HG03460 (cell line): ENCODE results near the gene SPATA20.

ENCODE experiments used
- ATAC-seq: cut with Tn5 transposase; IDR thresholded peaks from one replicate; pipeline ENCODE4 v1.9.1; 2021; ENCODE audit not compliant: unreplicated experiment

The SPATA20 gene

DNA sequence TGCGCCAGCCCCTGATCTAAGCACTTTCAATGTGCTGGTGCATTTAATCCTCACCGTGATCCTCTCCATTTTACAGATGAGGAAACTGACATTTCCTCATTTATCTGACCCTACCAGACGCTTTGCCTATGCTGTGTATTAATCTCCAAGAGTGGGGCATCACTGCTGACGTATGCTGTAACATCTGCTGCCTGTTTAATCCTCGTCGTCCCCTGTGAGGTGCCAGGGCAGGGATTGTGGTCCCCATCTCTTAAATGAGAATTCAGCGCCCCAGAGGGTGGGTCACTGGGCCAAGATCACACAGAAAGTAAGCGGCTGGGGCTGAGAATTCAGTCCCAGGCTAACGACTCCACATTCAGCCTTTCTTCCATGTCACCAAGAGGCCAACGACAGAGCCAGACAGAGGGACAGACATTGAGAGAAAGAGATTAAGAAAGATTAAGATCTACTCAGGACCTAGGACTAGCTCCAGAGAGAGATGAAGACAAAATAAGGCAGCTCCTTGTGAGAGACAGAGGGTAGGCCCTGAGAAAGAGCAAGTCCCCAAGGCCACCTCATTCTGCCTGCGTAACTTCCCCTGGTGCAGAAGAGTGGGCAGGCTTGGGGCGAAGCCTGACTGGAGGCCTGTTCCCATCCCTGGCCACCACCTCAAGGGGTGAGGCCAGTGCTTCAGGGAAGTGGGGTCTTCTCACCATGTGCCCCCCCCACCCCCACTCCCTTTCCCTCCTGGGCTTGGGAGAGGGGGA lies 27.1 kb downstream of the SPATA20 start:
- no peak for ATAC-seq

DNA sequence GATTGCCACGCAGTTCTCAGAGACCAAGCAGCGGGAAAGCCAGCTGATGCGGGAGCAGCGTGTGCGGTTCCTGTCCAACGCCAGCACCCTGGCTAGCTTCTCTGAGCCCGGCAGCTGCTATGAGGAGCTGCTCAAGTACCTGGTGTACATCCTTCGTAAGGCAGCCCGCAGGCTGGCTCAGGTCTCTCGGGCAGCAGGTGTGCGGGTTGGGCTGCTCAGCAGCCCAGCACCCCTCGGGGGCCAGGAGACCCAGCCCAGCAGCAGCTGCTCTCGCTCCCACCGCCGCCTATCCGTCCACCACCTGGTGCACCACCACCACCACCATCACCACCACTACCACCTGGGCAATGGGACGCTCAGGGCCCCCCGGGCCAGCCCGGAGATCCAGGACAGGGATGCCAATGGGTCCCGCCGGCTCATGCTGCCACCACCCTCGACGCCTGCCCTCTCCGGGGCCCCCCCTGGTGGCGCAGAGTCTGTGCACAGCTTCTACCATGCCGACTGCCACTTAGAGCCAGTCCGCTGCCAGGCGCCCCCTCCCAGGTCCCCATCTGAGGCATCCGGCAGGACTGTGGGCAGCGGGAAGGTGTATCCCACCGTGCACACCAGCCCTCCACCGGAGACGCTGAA lies 28.7 kb downstream of the SPATA20 start:
- no peak for ATAC-seq

DNA sequence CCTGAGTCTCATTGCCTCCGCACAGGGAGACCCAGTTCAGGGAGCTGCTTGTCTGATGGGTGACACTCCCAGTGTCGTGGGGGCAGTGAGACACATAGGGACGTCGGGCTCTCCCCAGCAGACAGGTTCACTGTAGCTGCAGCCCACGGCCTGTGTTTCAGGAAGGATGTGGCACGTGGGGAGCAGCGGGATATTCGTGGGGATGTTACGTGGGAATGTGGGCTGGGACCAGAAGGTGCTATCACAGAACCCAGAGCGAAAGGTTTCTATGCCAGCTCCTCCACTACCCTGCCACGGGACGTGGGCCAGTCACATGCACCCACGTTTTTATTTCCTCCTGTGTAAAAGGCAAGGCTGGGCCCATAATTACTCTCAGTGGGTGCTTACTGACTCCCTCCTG lies 29.9 kb downstream of the SPATA20 start:
- no peak for ATAC-seq

- ATAC-seq = no peak
These were observed 30.5 kb downstream of the SPATA20 start for GRCh38 chr17:50577451-50577954.

DNA sequence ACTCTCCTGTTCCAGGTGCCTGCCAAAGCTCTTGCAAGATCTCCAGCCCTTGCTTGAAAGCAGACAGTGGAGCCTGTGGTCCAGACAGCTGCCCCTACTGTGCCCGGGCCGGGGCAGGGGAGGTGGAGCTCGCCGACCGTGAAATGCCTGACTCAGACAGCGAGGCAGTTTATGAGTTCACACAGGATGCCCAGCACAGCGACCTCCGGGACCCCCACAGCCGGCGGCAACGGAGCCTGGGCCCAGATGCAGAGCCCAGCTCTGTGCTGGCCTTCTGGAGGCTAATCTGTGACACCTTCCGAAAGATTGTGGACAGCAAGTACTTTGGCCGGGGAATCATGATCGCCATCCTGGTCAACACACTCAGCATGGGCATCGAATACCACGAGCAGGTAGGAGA lies 31.2 kb downstream of the SPATA20 start:
- ATAC-seq = no peak

DNA sequence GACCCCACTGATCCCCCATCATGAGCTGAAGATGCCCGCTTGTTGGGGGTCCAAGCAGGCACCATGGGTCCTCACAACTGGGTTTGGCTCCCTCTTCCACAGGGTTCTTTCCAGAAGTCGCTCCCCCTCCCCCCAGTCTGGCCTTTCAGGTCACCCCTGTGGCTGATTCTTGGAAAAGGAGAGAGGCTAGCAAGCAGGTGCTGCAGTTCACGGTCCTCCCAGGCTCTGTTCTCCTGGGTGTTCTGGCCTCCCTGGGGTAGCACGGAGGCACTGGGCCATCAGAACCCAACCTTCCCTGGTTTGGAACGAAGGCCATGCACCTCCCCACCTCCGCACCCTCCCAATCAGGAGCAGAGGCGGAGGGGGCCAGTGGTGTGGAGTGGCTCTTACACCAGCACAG lies 32.4 kb downstream of the SPATA20 start:
- no peak for ATAC-seq

DNA sequence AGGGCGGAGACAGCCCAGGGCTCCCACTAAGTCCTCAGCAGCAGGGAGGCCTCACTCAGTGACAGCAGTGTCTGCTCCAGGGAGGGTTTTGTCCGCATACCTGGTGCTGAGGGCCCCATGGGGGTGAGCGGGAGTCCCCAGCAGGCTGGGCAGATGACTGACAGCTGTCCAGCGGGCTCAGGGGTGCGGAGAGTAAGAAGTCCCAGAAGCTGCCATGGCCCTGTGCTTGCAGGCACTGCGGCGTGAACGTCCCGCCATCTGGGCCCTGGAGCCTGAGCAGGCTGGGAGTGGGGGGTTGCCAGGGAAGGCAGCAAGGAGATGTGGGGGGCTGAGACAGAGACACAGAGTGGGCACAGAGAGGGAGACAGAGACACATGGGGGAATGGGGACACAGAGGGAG lies 33.7 kb downstream of the SPATA20 start:
- no peak for ATAC-seq

- ATAC-seq = no peak
These were observed 34.3 kb downstream of the SPATA20 start for GRCh38 chr17:50581316-50581715.

- no peak for ATAC-seq
These were observed 35.8 kb downstream of the SPATA20 start for GRCh38 chr17:50582741-50583140.

GRCh38 chr17:50583641-50584040 lies 36.7 kb downstream of the SPATA20 start:
- no peak for ATAC-seq

GRCh38 chr17:50584116-50584515 lies 37.1 kb downstream of the SPATA20 start:
- no peak for ATAC-seq

GRCh38 chr17:50584749-50585148 lies 37.8 kb downstream of the SPATA20 start:
- no peak for ATAC-seq

DNA sequence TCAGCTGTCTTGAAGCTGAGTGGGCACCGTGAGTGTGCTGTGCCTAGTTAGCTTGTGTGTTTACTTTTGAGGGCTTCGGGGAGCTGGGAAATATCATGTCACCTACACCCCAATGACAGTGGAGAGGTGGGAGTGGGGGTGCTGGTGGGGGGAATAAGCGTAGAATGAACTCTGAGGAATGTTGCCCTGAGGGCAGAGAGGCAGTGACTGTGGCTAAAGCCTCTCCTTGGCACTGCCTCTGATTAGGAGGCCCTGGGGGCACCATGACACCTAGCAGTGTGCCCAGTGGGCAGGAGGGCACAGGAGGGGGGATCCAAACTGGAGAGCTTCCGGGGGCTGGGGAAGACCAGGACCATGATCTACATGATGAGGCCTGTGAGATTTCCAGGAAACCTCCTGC lies 38.4 kb downstream of the SPATA20 start:
- ATAC-seq = no peak

DNA sequence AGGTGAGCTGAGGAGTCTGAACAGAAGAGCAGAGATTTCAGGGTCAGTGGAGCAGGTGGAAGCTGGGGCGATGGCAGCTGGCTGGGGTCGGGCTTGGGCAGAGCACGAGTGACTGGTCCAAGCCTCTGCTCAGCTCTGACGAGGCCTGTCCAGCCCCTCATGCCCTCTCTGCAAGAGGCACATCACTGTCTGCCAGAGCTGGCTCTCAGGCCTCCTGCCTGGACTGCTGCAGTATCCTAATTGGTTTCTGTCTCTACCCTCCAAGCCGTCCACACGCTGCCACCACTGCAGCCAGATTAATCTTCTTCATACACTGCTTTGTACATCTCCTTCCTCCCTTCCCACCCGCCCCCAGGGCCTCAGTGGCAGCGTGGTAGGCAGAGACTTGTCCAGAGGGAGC lies 38.9 kb downstream of the SPATA20 start:
- no peak for ATAC-seq

DNA sequence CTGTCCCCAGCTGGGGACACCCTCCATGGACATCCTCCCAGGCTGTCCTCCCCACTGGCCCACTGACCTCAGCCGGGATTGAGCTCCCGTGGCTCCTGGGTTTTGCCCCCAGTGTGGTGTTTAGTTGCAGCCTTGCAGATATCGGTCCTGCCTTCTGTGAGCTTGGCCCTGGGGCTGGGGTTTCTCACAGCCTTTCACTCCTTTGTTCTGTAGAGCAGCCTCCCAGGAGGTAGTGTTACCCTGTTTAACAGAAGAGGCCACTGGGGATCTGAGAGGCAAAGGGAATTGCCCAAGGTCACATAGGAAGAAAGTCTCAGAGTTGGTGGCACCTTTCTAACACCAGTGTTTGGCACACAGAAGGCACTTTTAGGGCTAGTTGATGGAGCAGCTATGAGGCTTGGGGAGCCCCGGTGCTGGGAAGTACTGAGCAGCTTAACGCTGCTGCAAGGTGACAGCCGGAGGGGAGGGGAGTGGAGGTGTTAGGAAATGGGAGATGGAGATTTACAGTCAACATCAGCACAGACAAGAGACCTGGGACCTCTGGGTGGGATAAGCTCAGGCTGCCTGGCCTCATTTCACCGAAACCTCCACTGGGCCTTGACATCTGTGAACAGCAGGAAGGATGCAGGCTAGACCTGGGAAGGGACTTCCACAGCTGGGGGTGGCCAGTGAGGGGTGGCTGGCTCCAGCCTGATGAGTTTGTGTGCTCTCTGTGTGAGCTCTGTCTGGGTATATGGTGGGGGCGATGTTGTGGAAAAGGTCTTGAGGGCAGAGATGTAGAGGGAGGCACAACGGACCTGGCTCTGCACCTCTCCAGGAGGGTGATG lies 39.7 kb downstream of the SPATA20 start:
- no peak for ATAC-seq

DNA sequence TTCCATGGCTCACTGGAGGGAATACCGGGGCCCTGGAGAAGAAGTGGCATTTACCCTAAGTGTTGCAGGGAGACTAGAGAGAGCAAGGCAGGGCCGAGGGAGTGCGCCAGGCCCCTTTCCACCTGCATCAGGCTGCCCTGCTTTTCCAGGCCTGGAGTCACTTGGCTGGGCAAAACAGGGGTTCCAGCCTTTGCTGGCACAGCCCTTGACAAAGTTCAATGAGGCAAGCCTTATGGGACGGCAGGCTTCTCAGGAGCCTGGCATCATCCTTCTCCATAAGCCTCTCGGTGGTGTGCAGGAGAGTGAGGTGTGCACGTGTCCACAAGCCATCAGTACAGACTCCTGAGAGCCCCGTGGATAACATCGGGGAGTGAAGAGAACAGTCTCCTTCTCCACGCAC lies 40.6 kb downstream of the SPATA20 start:
- ATAC-seq = no peak

- ATAC-seq = no peak
These were observed 41.5 kb downstream of the SPATA20 start for GRCh38 chr17:50588391-50589049.

DNA sequence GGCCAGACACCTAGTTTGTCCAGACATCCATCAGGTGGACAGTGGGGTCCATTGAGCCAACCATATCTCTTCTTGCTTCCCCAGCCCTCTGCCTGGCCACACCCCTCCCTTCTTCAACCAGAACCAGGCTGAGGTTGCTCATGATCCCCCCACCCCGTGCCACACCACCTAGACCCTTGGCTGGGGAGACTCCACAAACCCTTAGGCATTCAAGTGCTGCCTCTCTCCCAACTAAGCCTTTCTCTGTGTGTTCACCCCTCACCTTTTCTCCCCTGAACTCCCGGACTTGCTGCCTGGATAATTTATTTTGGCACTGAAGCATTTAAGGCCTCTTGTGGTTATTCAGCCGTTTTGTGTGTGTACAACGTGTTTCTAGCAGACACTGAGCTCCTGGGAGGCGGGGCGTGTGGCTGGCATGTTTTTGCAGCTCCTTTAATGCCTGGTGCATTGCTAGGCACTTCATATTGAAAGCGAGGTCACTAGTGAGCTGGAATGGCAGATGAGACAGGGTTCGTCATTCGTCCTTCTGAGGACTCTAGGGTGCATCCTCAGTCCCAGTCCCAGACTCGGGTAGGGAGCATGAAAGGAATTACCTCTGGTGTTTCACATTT lies 42.2 kb downstream of the SPATA20 start:
- ATAC-seq = no peak

GRCh38 chr17:50590946-50591737 lies 44.2 kb downstream of the SPATA20 start:
- ATAC-seq = no peak

- no peak for ATAC-seq
These were observed 46.3 kb downstream of the SPATA20 start for GRCh38 chr17:50593321-50593720.
